ENCODE data around the gene PPM1E.
"Not testable (repeated sequence)": the region's sequence is repeated elsewhere in the genome, so short reads cannot be mapped to it uniquely, and the experiment has no call there.

Gene PPM1E

GRCh38 chr17:58936295-58936694 lies 180.6 kb downstream of the PPM1E start:
- peaks cover 17% of the 10 kb centered on the region for H3K36me3 ChIP-seq
- no peak overlapping the region for H3K27ac ChIP-seq
- DNase-seq: no peak
- H3K4me3 ChIP-seq (ENCODE audit: low read depth, low read length): no peak overlapping the region
- no peaks in the 10 kb centered on the region for H3K9me3 ChIP-seq (ENCODE audit: severe bottlenecking)
- no peaks in the 10 kb centered on the region for H3K27me3 ChIP-seq (ENCODE audit: insufficient read depth, low read depth, severe bottlenecking)
- no peak for TF ChIP-seq CTCF (IDR thresholded peaks at IDR 0.05; ENCODE audit: low read depth, low read length)

- no peak for DNase-seq
- Histone ChIP-seq H3K27ac (no peak overlapping the region), H3K9me3 (ENCODE audit: severe bottlenecking) (no peaks in the 10 kb centered on the region), H3K4me3 (ENCODE audit: low read depth, low read length) (no peak overlapping the region), H3K36me3 (peaks cover 13% of the 10 kb centered on the region), H3K27me3 (ENCODE audit: insufficient read depth, low read depth, severe bottlenecking) (no peaks in the 10 kb centered on the region)
- TF ChIP-seq CTCF (IDR thresholded peaks at IDR 0.05; ENCODE audit: low read depth, low read length): no peak
Observed at GRCh38 chr17:58944166-58944565, 188.5 kb downstream of the PPM1E start.

GRCh38 chr17:58947411-58947810 lies 191.8 kb downstream of the PPM1E start:
- DNase-seq: no peak
- Histone ChIP-seq H3K27me3 (ENCODE audit: insufficient read depth, low read depth, severe bottlenecking) (no peaks in the 10 kb centered on the region), H3K36me3 (no peaks in the 10 kb centered on the region), H3K9me3 (ENCODE audit: severe bottlenecking) (peaks cover 13% of the 10 kb centered on the region), H3K4me3 (ENCODE audit: low read depth, low read length) (no peak overlapping the region), H3K27ac (no peak overlapping the region)
- no peak for TF ChIP-seq CTCF (IDR thresholded peaks at IDR 0.05; ENCODE audit: low read depth, low read length)

- Histone ChIP-seq H3K4me3 (ENCODE audit: low read depth, low read length) (no peak overlapping the region), H3K9me3 (ENCODE audit: severe bottlenecking) (peaks cover 13% of the 10 kb centered on the region), H3K27ac (no peak overlapping the region), H3K27me3 (ENCODE audit: insufficient read depth, low read depth, severe bottlenecking) (no peaks in the 10 kb centered on the region), H3K36me3 (no peaks in the 10 kb centered on the region)
- no peak for TF ChIP-seq CTCF (IDR thresholded peaks at IDR 0.05; ENCODE audit: low read depth, low read length)
- no peak for DNase-seq
Observed at GRCh38 chr17:58947824-58948223, 192.2 kb downstream of the PPM1E start.

- not testable (repeated sequence) for H3K27ac ChIP-seq; H3K36me3 ChIP-seq; H3K4me3 ChIP-seq (ENCODE audit: low read depth, low read length); DNase-seq; H3K27me3 ChIP-seq (ENCODE audit: insufficient read depth, low read depth, severe bottlenecking)
- peaks cover 13% of the 10 kb centered on the region for H3K9me3 ChIP-seq (ENCODE audit: severe bottlenecking)
Observed at GRCh38 chr17:58954358-58954757, 198.7 kb downstream of the PPM1E start.

GRCh38 chr17:58956997-58957724 lies 201.5 kb downstream of the PPM1E start:
- no peak for TF ChIP-seq CTCF (IDR thresholded peaks at IDR 0.05; ENCODE audit: low read depth, low read length)
- Histone ChIP-seq H3K4me3 (ENCODE audit: low read depth, low read length) (no peak overlapping the region), H3K27me3 (ENCODE audit: insufficient read depth, low read depth, severe bottlenecking) (no peaks in the 10 kb centered on the region), H3K36me3 (peaks cover 16% of the 10 kb centered on the region), H3K27ac (no peak overlapping the region), H3K9me3 (ENCODE audit: severe bottlenecking) (no peaks in the 10 kb centered on the region)
- no peak for DNase-seq

GRCh38 chr17:58957725-58958073 lies 202.0 kb downstream of the PPM1E start:
- H3K27ac ChIP-seq; H3K9me3 ChIP-seq (ENCODE audit: severe bottlenecking); H3K27me3 ChIP-seq (ENCODE audit: insufficient read depth, low read depth, severe bottlenecking); H3K4me3 ChIP-seq (ENCODE audit: low read depth, low read length); DNase-seq: not testable (repeated sequence)
- H3K36me3 ChIP-seq: peaks cover 21% of the 10 kb centered on the region
